Measurements from ENCODE around the gene CPNE5. TPM values are rescaled to one million over a fixed set of nuclear protein-coding genes. Genes with fewer than 3 reads are reported as not detected.

CPNE5 gene
- polyA plus RNA-seq, 1 donor (not counting 4 experiments of a cell fraction or from before 2014, with no cell fraction given), result 0.05 TPM

GRCh38 chr6:36703982-36704381 lies 135.3 kb downstream of the CPNE5 start:
- dilution Hi-C loops (cut with MboI; ENCODE audit: extremely low pct_ligation_motif_present, low sequenced_read_pairs), result no loop called here
- H3K27me3 ChIP-seq (ENCODE audit: control insufficient read depth, extremely low read depth, insufficient read depth, low read length), result no peaks in the 10 kb centered on the region
- H3K4me3 ChIP-seq (ENCODE audit: control insufficient read depth in 2 of 3, extremely low read depth in 1 of 3, insufficient read depth in 2 of 3, low read depth in 1 of 3, low read length in 3 of 3), result no peak overlapping the region
- TF ChIP-seq CTCF (optimal IDR thresholded peaks at IDR 0.05 in 1 of 3, IDR thresholded peaks at IDR 0.05 in 1 of 3, conservative IDR thresholded peaks at IDR 0.05 in 1 of 3; ENCODE audit: extremely low read depth in 1 of 3, insufficient read depth in 2 of 3, low read length in 3 of 3) (no peak), EZH2 (IDR thresholded peaks at IDR 0.05; ENCODE audit: low read length) (no peak)
- H3K9me3 ChIP-seq (ENCODE audit: control insufficient read depth, low read depth, low read length), result no peaks in the 10 kb centered on the region
- H3K27ac ChIP-seq (ENCODE audit: control insufficient read depth, insufficient read depth, low read length), result no peak overlapping the region
- no peaks in the 10 kb centered on the region for H3K36me3 ChIP-seq (ENCODE audit: control insufficient read depth in 2 of 2, extremely low read depth in 1 of 2, insufficient read depth in 2 of 2, low read length in 2 of 2)
- no peaks in the 10 kb centered on the region for H3K79me2 ChIP-seq (ENCODE audit: control insufficient read depth, insufficient read depth, low read length)
- H4K20me1 ChIP-seq (ENCODE audit: control insufficient read depth, extremely low read depth, insufficient read depth, low read length), result no peaks in the 10 kb centered on the region
- H3K9ac ChIP-seq (ENCODE audit: control insufficient read depth, extremely low read depth, insufficient read depth, low read length), result no peak overlapping the region
- no peak for FAIRE-seq
- no peak for DNase-seq (ENCODE audit: low read depth, low spot score)
- H3K4me2 ChIP-seq (ENCODE audit: control insufficient read depth, extremely low read depth, insufficient read depth, low read depth, low read length), result no peak overlapping the region
- no peak overlapping the region for H2AFZ ChIP-seq (ENCODE audit: control insufficient read depth, low read length)
- H3K4me1 ChIP-seq (ENCODE audit: control insufficient read depth, extremely low read depth, insufficient read depth, low read length), result peaks cover 11% of the 10 kb centered on the region
- H3K9me1 ChIP-seq (ENCODE audit: control insufficient read depth, extremely low read depth, insufficient read depth, low read length), result no peaks in the 10 kb centered on the region

DNA sequence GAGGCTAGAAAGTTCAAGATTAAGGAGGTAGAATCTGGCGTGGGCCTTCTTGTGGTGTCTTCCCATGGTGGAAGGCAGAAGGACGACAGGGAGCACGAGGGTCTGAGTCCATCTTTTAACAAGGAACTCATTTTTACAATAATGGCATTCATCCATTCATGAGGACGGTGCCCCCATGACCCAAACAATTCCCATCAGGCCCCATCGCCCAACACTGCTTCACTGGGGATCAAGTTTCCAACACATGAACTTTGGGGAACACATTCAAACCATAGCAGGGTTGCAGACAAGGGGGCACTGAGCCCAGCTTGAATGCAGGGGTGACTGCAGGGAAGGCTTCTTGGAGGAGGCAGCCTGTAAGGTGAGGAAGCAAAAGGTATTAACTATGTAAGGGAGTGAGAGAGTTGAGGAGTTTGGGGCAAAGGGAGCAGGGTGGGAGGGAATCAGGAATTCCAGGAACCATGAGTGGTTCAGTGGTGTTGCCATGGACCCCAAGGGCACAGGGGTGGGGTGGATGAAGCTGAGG lies 136.1 kb downstream of the CPNE5 start:
- no peak overlapping the region for H3K9ac ChIP-seq (ENCODE audit: control insufficient read depth, extremely low read depth, insufficient read depth, low read length)
- dilution Hi-C loops (cut with MboI; ENCODE audit: extremely low pct_ligation_motif_present, low sequenced_read_pairs), result no loop called here
- H2AFZ ChIP-seq (ENCODE audit: control insufficient read depth, low read length), result no peak overlapping the region
- H3K4me2 ChIP-seq (ENCODE audit: control insufficient read depth, extremely low read depth, insufficient read depth, low read depth, low read length), result no peak overlapping the region
- no peaks in the 10 kb centered on the region for H3K79me2 ChIP-seq (ENCODE audit: control insufficient read depth, insufficient read depth, low read length)
- H4K20me1 ChIP-seq (ENCODE audit: control insufficient read depth, extremely low read depth, insufficient read depth, low read length), result no peaks in the 10 kb centered on the region
- no peak overlapping the region for H3K4me3 ChIP-seq (ENCODE audit: control insufficient read depth in 2 of 3, extremely low read depth in 1 of 3, insufficient read depth in 2 of 3, low read depth in 1 of 3, low read length in 3 of 3)
- H3K27me3 ChIP-seq (ENCODE audit: control insufficient read depth, extremely low read depth, insufficient read depth, low read length), result no peaks in the 10 kb centered on the region
- no peak for FAIRE-seq
- H3K36me3 ChIP-seq (ENCODE audit: control insufficient read depth in 2 of 2, extremely low read depth in 1 of 2, insufficient read depth in 2 of 2, low read length in 2 of 2), result no peaks in the 10 kb centered on the region
- DNase-seq (ENCODE audit: low read depth, low spot score), result no peak
- H3K27ac ChIP-seq (ENCODE audit: control insufficient read depth, insufficient read depth, low read length), result no peak overlapping the region
- no peaks in the 10 kb centered on the region for H3K9me3 ChIP-seq (ENCODE audit: control insufficient read depth, low read depth, low read length)
- TF ChIP-seq EZH2 (IDR thresholded peaks at IDR 0.05; ENCODE audit: low read length) (no peak), CTCF (optimal IDR thresholded peaks at IDR 0.05 in 1 of 3, IDR thresholded peaks at IDR 0.05 in 1 of 3, conservative IDR thresholded peaks at IDR 0.05 in 1 of 3; ENCODE audit: extremely low read depth in 1 of 3, insufficient read depth in 2 of 3, low read length in 3 of 3) (no peak)
- H3K9me1 ChIP-seq (ENCODE audit: control insufficient read depth, extremely low read depth, insufficient read depth, low read length), result no peaks in the 10 kb centered on the region
- peaks cover 11% of the 10 kb centered on the region for H3K4me1 ChIP-seq (ENCODE audit: control insufficient read depth, extremely low read depth, insufficient read depth, low read length)

Measured in keratinocyte (primary cell).